Osteoblast (primary cell): ENCODE results near the gene ADAM12. TPM values are rescaled to one million over a fixed set of nuclear protein-coding genes. Genes with fewer than 3 reads are reported as not detected.

Source experiments
- DNase-seq: peaks from one replicate; pipeline ENCODE4 v3.0.0; 2011; ENCODE audit warnings: low spot score, mixed read lengths; ENCODE audit not compliant: insufficient read length; ENCODE audit errors: missing footprints
- H2AFZ ChIP-seq: 2 replicates; pipeline ENCODE4 v1.6.0; 2011; ENCODE audit warnings: mild to moderate bottlenecking, low read length
- H3K27ac ChIP-seq: 2 replicates; pipeline ENCODE4 v1.5.1; 2011; ENCODE audit warnings: mild to moderate bottlenecking, low read depth, low read length, moderate library complexity
- H3K27me3 ChIP-seq: 2 replicates; pipeline ENCODE4 v1.6.0; 2012; ENCODE audit warnings: mild to moderate bottlenecking, control low read depth, inconsistent platforms, low read length, moderate library complexity; ENCODE audit not compliant: insufficient read depth
- H3K36me3 ChIP-seq: 2 replicates; pipeline ENCODE4 v1.5.1; 2011; ENCODE audit warnings: mild to moderate bottlenecking, low read length, control low read depth, moderate library complexity; ENCODE audit not compliant: insufficient read depth
- H3K4me1 ChIP-seq: 2 replicates; pipeline ENCODE4 v1.5.1; 2011; ENCODE audit warnings: mild to moderate bottlenecking, low read length, control low read depth, moderate library complexity; ENCODE audit not compliant: insufficient read depth
- H3K4me2 ChIP-seq: 2 replicates; pipeline ENCODE4 v1.6.0; 2011; ENCODE audit warnings: mild to moderate bottlenecking, low read length; ENCODE audit not compliant: insufficient read depth
- H3K4me3 ChIP-seq: fragments of 200-600 bp; sonication (generic); 3 replicates; pipeline ENCODE4 v1.5.1; 2012; ENCODE audit warnings: mild to moderate bottlenecking, low read length, inconsistent platforms; ENCODE audit not compliant: insufficient read depth
- H3K79me2 ChIP-seq: 2 replicates; pipeline ENCODE4 v1.6.0; 2012; ENCODE audit warnings: mild to moderate bottlenecking, low read length, control low read depth, inconsistent platforms; ENCODE audit not compliant: insufficient read depth
- H3K9me3 ChIP-seq: 2 replicates; pipeline ENCODE4 v1.5.1; 2011; ENCODE audit warnings: low read depth, low read length, control low read depth
- H4K20me1 ChIP-seq: 2 replicates; pipeline ENCODE4 v1.6.0; 2012; ENCODE audit warnings: mild to moderate bottlenecking, low read length, control low read depth; ENCODE audit not compliant: insufficient read depth
- total RNA-seq: library from RNA; depleted of rRNA; stranded (reverse); fragments of >200 nt; gene quantifications from 2 replicates; pipeline ENCODE4 v1.2.3, GENCODE V29; 2012
- TF ChIP-seq, protein P1 (sequence below): IDR thresholded peaks from 2 replicates; pipeline ENCODE4 v1.5.1; 2011; ENCODE audit warnings: mild to moderate bottlenecking, low read depth, low read length, moderate library complexity; ENCODE audit errors: extremely low read depth

The ADAM12 gene
- total RNA-seq, 1 donor = 345 TPM

DNA sequence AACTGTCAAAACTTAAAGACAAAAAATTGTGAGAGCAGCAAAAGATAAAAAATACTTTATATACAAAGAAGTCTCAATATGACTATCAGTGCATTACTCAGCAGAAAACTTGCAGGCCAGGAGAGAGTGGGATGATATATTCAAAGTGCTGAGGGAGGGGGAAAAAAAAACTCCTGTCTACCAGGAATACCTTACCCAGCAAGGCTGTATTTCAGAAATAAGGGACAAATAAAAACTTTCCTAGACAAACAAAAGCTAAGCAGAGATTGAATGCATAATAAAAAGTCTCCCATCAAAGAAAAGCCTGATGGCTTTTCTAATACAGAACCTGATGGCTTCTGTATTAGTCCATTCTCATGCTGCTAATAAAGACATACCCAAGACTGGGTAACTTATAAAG is 31.1 kb downstream of the ADAM12 start:
- Histone ChIP-seq H3K4me2 (no peak overlapping the region), H3K36me3 (peaks cover 6% of the 10 kb centered on the region), H4K20me1 (peaks cover 22% of the 10 kb centered on the region), H3K9me3 (no peaks in the 10 kb centered on the region), H3K79me2 (peaks cover 90% of the 10 kb centered on the region), H2AFZ (no peak overlapping the region), H3K27ac (no peak overlapping the region), H3K4me1 (no peaks in the 10 kb centered on the region), H3K27me3 (no peaks in the 10 kb centered on the region), H3K4me3 (no peak overlapping the region)
- TF ChIP-seq, protein P1, sequence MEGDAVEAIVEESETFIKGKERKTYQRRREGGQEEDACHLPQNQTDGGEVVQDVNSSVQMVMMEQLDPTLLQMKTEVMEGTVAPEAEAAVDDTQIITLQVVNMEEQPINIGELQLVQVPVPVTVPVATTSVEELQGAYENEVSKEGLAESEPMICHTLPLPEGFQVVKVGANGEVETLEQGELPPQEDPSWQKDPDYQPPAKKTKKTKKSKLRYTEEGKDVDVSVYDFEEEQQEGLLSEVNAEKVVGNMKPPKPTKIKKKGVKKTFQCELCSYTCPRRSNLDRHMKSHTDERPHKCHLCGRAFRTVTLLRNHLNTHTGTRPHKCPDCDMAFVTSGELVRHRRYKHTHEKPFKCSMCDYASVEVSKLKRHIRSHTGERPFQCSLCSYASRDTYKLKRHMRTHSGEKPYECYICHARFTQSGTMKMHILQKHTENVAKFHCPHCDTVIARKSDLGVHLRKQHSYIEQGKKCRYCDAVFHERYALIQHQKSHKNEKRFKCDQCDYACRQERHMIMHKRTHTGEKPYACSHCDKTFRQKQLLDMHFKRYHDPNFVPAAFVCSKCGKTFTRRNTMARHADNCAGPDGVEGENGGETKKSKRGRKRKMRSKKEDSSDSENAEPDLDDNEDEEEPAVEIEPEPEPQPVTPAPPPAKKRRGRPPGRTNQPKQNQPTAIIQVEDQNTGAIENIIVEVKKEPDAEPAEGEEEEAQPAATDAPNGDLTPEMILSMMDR = no peak
- DNase-seq = no peak

DNA sequence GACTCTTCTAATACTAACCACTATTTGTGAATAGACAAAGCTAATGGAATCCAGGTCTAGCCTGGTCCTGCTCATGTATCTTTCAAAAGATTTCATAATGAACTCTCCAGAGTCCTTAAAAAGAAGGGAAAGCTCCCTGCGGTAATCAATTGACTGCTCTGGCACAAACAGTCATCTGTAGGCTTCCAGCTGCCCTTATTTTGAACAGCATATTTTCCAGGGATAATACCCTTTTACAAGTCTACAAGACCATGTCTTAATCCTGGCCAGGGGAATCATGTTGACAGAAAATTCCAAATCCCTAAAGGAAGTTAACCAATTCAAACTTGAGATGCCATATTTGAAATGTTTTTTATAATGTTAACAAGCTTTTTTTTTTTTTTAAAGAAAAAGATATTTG is 34.6 kb downstream of the ADAM12 start:
- Histone ChIP-seq H3K36me3 (peaks cover 6% of the 10 kb centered on the region), H3K4me2 (no peak overlapping the region), H2AFZ (no peak overlapping the region), H3K9me3 (no peaks in the 10 kb centered on the region), H3K4me3 (no peak overlapping the region), H3K27ac (no peak overlapping the region), H3K4me1 (peaks cover 21% of the 10 kb centered on the region), H3K27me3 (no peaks in the 10 kb centered on the region), H4K20me1 (peaks cover 27% of the 10 kb centered on the region), H3K79me2 (peaks cover 89% of the 10 kb centered on the region)
- TF ChIP-seq, protein P1 = no peak
- DNase-seq = no peak

DNA sequence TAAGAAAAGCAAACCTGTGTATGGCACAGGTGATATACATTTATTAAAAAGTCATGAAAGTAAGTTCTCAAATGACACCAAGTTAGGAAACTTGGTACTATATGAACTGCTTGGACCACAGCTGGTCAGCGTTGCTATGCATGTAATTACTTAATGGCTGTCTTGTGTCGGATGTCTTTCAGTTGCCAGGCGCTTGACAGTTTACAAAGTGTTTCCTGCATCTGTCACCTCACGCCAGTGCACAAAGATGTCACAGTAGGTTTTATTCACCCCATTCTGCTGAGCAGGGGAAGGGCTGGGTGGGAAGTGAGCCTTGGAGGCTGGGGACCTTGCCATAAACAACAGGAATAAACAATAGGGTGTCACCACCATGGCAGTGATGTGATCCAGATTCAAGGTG is 35.8 kb downstream of the ADAM12 start:
- H3K4me3 ChIP-seq = no peak overlapping the region
- peaks cover 88% of the 10 kb centered on the region for H3K79me2 ChIP-seq
- H3K4me2 ChIP-seq = no peak overlapping the region
- H2AFZ ChIP-seq = no peak overlapping the region
- H3K36me3 ChIP-seq = peaks cover 11% of the 10 kb centered on the region
- no peak for DNase-seq
- H4K20me1 ChIP-seq = peaks cover 27% of the 10 kb centered on the region
- H3K4me1 ChIP-seq = peaks cover 21% of the 10 kb centered on the region
- no peak overlapping the region for H3K27ac ChIP-seq
- no peaks in the 10 kb centered on the region for H3K27me3 ChIP-seq
- TF ChIP-seq, protein P1 = no peak
- no peaks in the 10 kb centered on the region for H3K9me3 ChIP-seq

DNA sequence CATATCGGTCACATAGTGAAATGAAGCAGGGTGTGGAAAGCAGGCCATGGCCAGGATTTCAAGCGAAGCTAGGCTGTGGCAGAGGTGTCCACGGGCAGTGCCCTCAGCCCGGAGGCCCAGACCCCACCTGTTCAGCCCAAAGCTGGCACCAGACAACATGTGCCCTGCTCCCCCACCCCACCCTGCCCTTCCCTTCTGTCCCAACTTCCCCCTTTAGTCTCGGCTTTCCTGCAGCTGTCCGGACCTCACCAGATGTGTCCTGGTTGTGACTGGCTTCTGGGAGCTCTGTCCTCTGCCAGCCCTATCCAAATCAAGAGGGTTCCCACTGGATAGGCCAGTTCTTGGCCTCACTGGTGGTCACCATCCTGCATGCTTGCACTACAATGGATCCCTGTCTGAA is 37.3 kb downstream of the ADAM12 start:
- H3K27ac ChIP-seq = peak overlapping the region; percentile 93
- H3K4me1 ChIP-seq = peaks cover 21% of the 10 kb centered on the region
- no peak for DNase-seq
- peaks cover 11% of the 10 kb centered on the region for H3K36me3 ChIP-seq
- H3K27me3 ChIP-seq = no peaks in the 10 kb centered on the region
- H3K79me2 ChIP-seq = peaks cover 74% of the 10 kb centered on the region
- H4K20me1 ChIP-seq = peaks cover 24% of the 10 kb centered on the region
- H2AFZ ChIP-seq = no peak overlapping the region
- H3K4me3 ChIP-seq = no peak overlapping the region
- no peaks in the 10 kb centered on the region for H3K9me3 ChIP-seq
- TF ChIP-seq, protein P1 = no peak
- peak overlapping the region; percentile 66 for H3K4me2 ChIP-seq
